IgD-negative memory B cell (primary cell): Measurements from ENCODE around the gene STAT3. TPM values are rescaled to one million over a fixed set of nuclear protein-coding genes. Genes with fewer than 3 reads are reported as not detected.

ENCODE experiments used
- H3K27ac Mint-ChIP-seq, 3 donors: one replicate each; pipeline ENCODE4 v1.8.0; 2020 to 2022; ENCODE audit warnings: mild to moderate bottlenecking in 3 of 3, mixed read lengths in 3 of 3, moderate library complexity in 1 of 3
- H3K27me3 Mint-ChIP-seq: one replicate; pipeline ENCODE4 v1.8.0; 2021; ENCODE audit warnings: mixed read lengths
- H3K36me3 Mint-ChIP-seq: one replicate; pipeline ENCODE4 v1.8.0; 2020; ENCODE audit warnings: mild to moderate bottlenecking, mixed read lengths
- H3K4me1 Mint-ChIP-seq, 3 donors: one replicate each; pipeline ENCODE4 v1.8.0; 2020 to 2022; ENCODE audit warnings: mixed read lengths in 3 of 3, mild to moderate bottlenecking in 1 of 3
- H3K4me3 Mint-ChIP-seq, 4 donors: one replicate each; pipeline ENCODE4 v1.8.0; 2020 to 2022; ENCODE audit warnings: mild to moderate bottlenecking in 4 of 4, mixed read lengths in 4 of 4, moderate library complexity in 3 of 4
- H3K9me3 Mint-ChIP-seq, 3 donors: one replicate each; pipeline ENCODE4 v1.8.0; 2020 to 2021; ENCODE audit warnings: mixed read lengths in 3 of 3, mild to moderate bottlenecking in 1 of 3
- polyA plus RNA-seq: library from polyadenylated mRNA; unstranded; fragments of 300-500 nt; fragmentation: Illumina TruSeq; gene quantifications from one replicate; pipeline ENCODE4 v1.2.3, GENCODE V29; 2021

The STAT3 gene
- polyA plus RNA-seq, 1 donor from 2014 or later: 106 TPM

- Mint-ChIP-seq H3K9me3 (no peaks in the 10 kb centered on the region), H3K4me1 (peaks cover 37 to 50% (median 49%) of the 10 kb centered on the region in 3 donors), H3K27ac (peak overlapping the region in 1 of 3 donors; percentile 40), H3K4me3 (no peak overlapping the region), H3K36me3 (peaks cover 5% of the 10 kb centered on the region), H3K27me3 (no peaks in the 10 kb centered on the region)
Observed at GRCh38 chr17:42359133-42359532, 29.1 kb downstream of the STAT3 start.

GRCh38 chr17:42358434-42358833, 29.8 kb downstream of the STAT3 start:
- H3K9me3 Mint-ChIP-seq: no peaks in the 10 kb centered on the region
- H3K4me3 Mint-ChIP-seq: peak overlapping the region in 1 of 4 donors; percentile 37
- H3K36me3 Mint-ChIP-seq: peaks cover 5% of the 10 kb centered on the region
- peak overlapping the region in 1 of 3 donors; percentile 40 for H3K27ac Mint-ChIP-seq
- no peaks in the 10 kb centered on the region for H3K27me3 Mint-ChIP-seq
- peaks cover 31 to 50% (median 44%) of the 10 kb centered on the region in 3 donors for H3K4me1 Mint-ChIP-seq

- no peaks in the 10 kb centered on the region for H3K27me3 Mint-ChIP-seq
- peak overlapping the region in 2 of 4 donors; percentile 65 to 74 for H3K4me3 Mint-ChIP-seq
- peaks cover 19 to 38% (median 31%) of the 10 kb centered on the region in 3 donors for H3K4me1 Mint-ChIP-seq
- H3K9me3 Mint-ChIP-seq: no peaks in the 10 kb centered on the region
- H3K27ac Mint-ChIP-seq: peak overlapping the region in 1 of 3 donors; percentile 8
- peaks cover 1% of the 10 kb centered on the region for H3K36me3 Mint-ChIP-seq
Observed at GRCh38 chr17:42354956-42355843, 33.0 kb downstream of the STAT3 start.

GRCh38 chr17:42348104-42348503, 40.1 kb downstream of the STAT3 start:
- Mint-ChIP-seq H3K9me3 (no peaks in the 10 kb centered on the region), H3K27me3 (no peaks in the 10 kb centered on the region), H3K4me1 (peaks cover 10 to 20% (median 14%) of the 10 kb centered on the region in 3 donors), H3K27ac (no peak overlapping the region), H3K4me3 (no peak overlapping the region), H3K36me3 (peaks cover 6% of the 10 kb centered on the region)

GRCh38 chr17:42347606-42348005, 40.6 kb downstream of the STAT3 start:
- H3K27ac Mint-ChIP-seq: peak overlapping the region in 1 of 3 donors; percentile 36
- H3K4me3 Mint-ChIP-seq: no peak overlapping the region
- peaks cover 14 to 21% (median 15%) of the 10 kb centered on the region in 3 donors for H3K4me1 Mint-ChIP-seq
- peaks cover 6% of the 10 kb centered on the region for H3K36me3 Mint-ChIP-seq
- no peaks in the 10 kb centered on the region for H3K9me3 Mint-ChIP-seq
- no peaks in the 10 kb centered on the region for H3K27me3 Mint-ChIP-seq

- H3K36me3 Mint-ChIP-seq: peaks cover 6% of the 10 kb centered on the region
- H3K4me1 Mint-ChIP-seq: peaks cover 15 to 21% (median 17%) of the 10 kb centered on the region in 3 donors
Observed at GRCh38 chr17:42347198-42347597, 41.0 kb downstream of the STAT3 start.

GRCh38 chr17:42346481-42346880, 41.8 kb downstream of the STAT3 start:
- Mint-ChIP-seq H3K36me3 (peaks cover 6% of the 10 kb centered on the region), H3K27me3 (no peaks in the 10 kb centered on the region), H3K9me3 (no peaks in the 10 kb centered on the region), H3K27ac (peak overlapping the region in 2 of 3 donors; percentile 10 to 14), H3K4me3 (no peak overlapping the region), H3K4me1 (peaks cover 15 to 21% (median 17%) of the 10 kb centered on the region in 3 donors)

More at GRCh38 chr17:42347198-42347597, 41.0 kb downstream of the STAT3 start:
- Mint-ChIP-seq H3K27me3 (no peaks in the 10 kb centered on the region), H3K4me3 (no peak overlapping the region), H3K9me3 (no peaks in the 10 kb centered on the region), H3K27ac (peak overlapping the region in 1 of 3 donors; percentile 36)

- H3K4me1 Mint-ChIP-seq: peaks cover 24 to 29% (median 26%) of the 10 kb centered on the region in 3 donors
- no peak overlapping the region for H3K4me3 Mint-ChIP-seq
- peak overlapping the region in 1 of 3 donors; percentile 20 for H3K27ac Mint-ChIP-seq
- no peaks in the 10 kb centered on the region for H3K27me3 Mint-ChIP-seq
- peaks cover 8% of the 10 kb centered on the region for H3K36me3 Mint-ChIP-seq
- H3K9me3 Mint-ChIP-seq: no peaks in the 10 kb centered on the region
Observed at GRCh38 chr17:42345396-42346073, 42.7 kb downstream of the STAT3 start.

- Mint-ChIP-seq H3K27ac (peak overlapping the region in 1 of 3 donors; percentile 46), H3K9me3 (no peaks in the 10 kb centered on the region), H3K4me1 (peaks cover 29 to 33% (median 30%) of the 10 kb centered on the region in 3 donors), H3K27me3 (no peaks in the 10 kb centered on the region), H3K4me3 (no peak overlapping the region), H3K36me3 (peaks cover 13% of the 10 kb centered on the region)
Observed at GRCh38 chr17:42342242-42343008, 45.8 kb downstream of the STAT3 start.

GRCh38 chr17:42341568-42341967, 46.7 kb downstream of the STAT3 start:
- Mint-ChIP-seq H3K36me3 (peaks cover 15% of the 10 kb centered on the region), H3K4me3 (no peak overlapping the region), H3K4me1 (peaks cover 30 to 34% (median 33%) of the 10 kb centered on the region in 3 donors), H3K9me3 (no peaks in the 10 kb centered on the region), H3K27me3 (no peaks in the 10 kb centered on the region), H3K27ac (peak overlapping the region in 1 of 3 donors; percentile 1)

GRCh38 chr17:42340691-42341127, 47.5 kb downstream of the STAT3 start:
- Mint-ChIP-seq H3K4me1 (peaks cover 30 to 34% (median 33%) of the 10 kb centered on the region in 3 donors), H3K4me3 (peak overlapping the region in 1 of 4 donors; percentile 9), H3K27me3 (no peaks in the 10 kb centered on the region)

GRCh38 chr17:42339221-42339620, 49.0 kb downstream of the STAT3 start:
- H3K4me3 Mint-ChIP-seq: peak overlapping the region in 2 of 4 donors; percentile 22 to 67
- H3K36me3 Mint-ChIP-seq: peaks cover 11% of the 10 kb centered on the region
- H3K9me3 Mint-ChIP-seq: no peaks in the 10 kb centered on the region
- peaks cover 30 to 34% (median 33%) of the 10 kb centered on the region in 3 donors for H3K4me1 Mint-ChIP-seq
- no peaks in the 10 kb centered on the region for H3K27me3 Mint-ChIP-seq
- H3K27ac Mint-ChIP-seq: peak overlapping the region in 1 of 3 donors; percentile 71

More at GRCh38 chr17:42340691-42341127, 47.5 kb downstream of the STAT3 start:
- no peaks in the 10 kb centered on the region for H3K9me3 Mint-ChIP-seq
- H3K36me3 Mint-ChIP-seq: peaks cover 15% of the 10 kb centered on the region
- H3K27ac Mint-ChIP-seq: peak overlapping the region in 2 of 3 donors; percentile 21 to 71

GRCh38 chr17:42338427-42338985, 49.7 kb downstream of the STAT3 start:
- peaks cover 27 to 31% (median 30%) of the 10 kb centered on the region in 3 donors for H3K4me1 Mint-ChIP-seq
- H3K9me3 Mint-ChIP-seq: no peaks in the 10 kb centered on the region
- H3K27me3 Mint-ChIP-seq: no peaks in the 10 kb centered on the region
- H3K36me3 Mint-ChIP-seq: peaks cover 11% of the 10 kb centered on the region
- peak overlapping the region in 2 of 3 donors; percentile 9 to 31 for H3K27ac Mint-ChIP-seq
- no peak overlapping the region for H3K4me3 Mint-ChIP-seq

GRCh38 chr17:42337442-42337841, 50.8 kb downstream of the STAT3 start:
- Mint-ChIP-seq H3K4me1 (peaks cover 19 to 27% (median 26%) of the 10 kb centered on the region in 3 donors), H3K9me3 (no peaks in the 10 kb centered on the region), H3K36me3 (peaks cover 10% of the 10 kb centered on the region)

More at GRCh38 chr17:42337442-42337841, 50.8 kb downstream of the STAT3 start:
- peak overlapping the region in 1 of 4 donors; percentile 63 for H3K4me3 Mint-ChIP-seq
- no peaks in the 10 kb centered on the region for H3K27me3 Mint-ChIP-seq
- peak overlapping the region in 2 of 3 donors; percentile 45 to 91 for H3K27ac Mint-ChIP-seq
